Endothelial cell (in vitro differentiated cells): ENCODE results near the gene MYO9B. TPM values are rescaled to one million over a fixed set of nuclear protein-coding genes. Genes with fewer than 3 reads are reported as not detected.

Experiments used
- DNase-seq: peaks from one replicate; pipeline ENCODE4 v3.0.0; 2021; ENCODE audit warnings: low spot score
- H3K27ac Mint-ChIP-seq: one replicate; pipeline ENCODE4 v1.8.0; 2021; ENCODE audit warnings: mixed read lengths, inconsistent platforms; ENCODE audit not compliant: unreplicated experiment
- H3K27me3 Mint-ChIP-seq: one replicate; pipeline ENCODE4 v1.8.0; 2021; ENCODE audit warnings: mild to moderate bottlenecking, moderate library complexity, mixed read lengths, inconsistent platforms; ENCODE audit not compliant: unreplicated experiment
- H3K36me3 Mint-ChIP-seq: one replicate; pipeline ENCODE4 v1.8.0; 2021; ENCODE audit warnings: mild to moderate bottlenecking, low read depth, mixed read lengths, inconsistent platforms; ENCODE audit not compliant: unreplicated experiment
- H3K4me1 Mint-ChIP-seq: one replicate; pipeline ENCODE4 v1.8.0; 2021; ENCODE audit warnings: mild to moderate bottlenecking, mixed read lengths, inconsistent platforms; ENCODE audit not compliant: unreplicated experiment
- H3K4me3 Mint-ChIP-seq: one replicate; pipeline ENCODE4 v1.8.0; 2021; ENCODE audit warnings: mild to moderate bottlenecking, mixed read lengths, inconsistent platforms; ENCODE audit not compliant: unreplicated experiment
- H3K9me3 Mint-ChIP-seq: one replicate; pipeline ENCODE4 v1.8.0; 2021; ENCODE audit warnings: mixed read lengths, inconsistent platforms; ENCODE audit not compliant: unreplicated experiment
- total RNA-seq: library from RNA; stranded (reverse); fragmentation: NEBNext Ultra II Directional; extraction: Animal tissue kit (Norgen Biotek cat#: 25700); gene quantifications from one replicate; pipeline ENCODE4 v1.2.1, GENCODE V29; 2021; ENCODE audit not compliant: unreplicated experiment
- TF ChIP-seq, protein P1 (sequence below): fragments of 200-600 bp; sonication (generic); IDR thresholded peaks from one replicate; pipeline ENCODE4 v1.5.0; 2021; ENCODE audit warnings: antibody characterized with exemption; ENCODE audit not compliant: unreplicated experiment

MYO9B gene
- total RNA-seq, 1 donor from 2014 or later = 62.4 TPM

DNA sequence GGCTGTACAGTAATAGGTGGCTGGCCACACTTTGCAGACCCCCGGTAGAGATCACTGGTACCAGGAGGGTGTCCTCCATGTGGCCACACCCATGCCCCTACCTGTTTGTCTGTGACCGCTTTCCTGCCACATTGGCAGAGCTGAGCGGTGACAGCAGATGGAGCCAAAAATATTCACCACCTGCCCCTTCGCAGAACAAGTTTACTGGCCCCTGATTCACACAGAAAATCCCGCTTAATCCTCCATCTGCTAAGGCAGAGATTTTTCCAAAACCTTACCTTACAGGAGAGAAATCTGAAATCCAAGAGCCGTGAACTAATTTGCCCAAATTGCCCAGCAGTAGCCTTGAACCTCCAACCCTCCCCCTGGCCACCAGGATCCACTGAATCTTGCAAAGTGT, 52.1 kb downstream of the MYO9B start:
- H3K9me3 Mint-ChIP-seq = no peaks in the 10 kb centered on the region
- TF ChIP-seq, protein P1, sequence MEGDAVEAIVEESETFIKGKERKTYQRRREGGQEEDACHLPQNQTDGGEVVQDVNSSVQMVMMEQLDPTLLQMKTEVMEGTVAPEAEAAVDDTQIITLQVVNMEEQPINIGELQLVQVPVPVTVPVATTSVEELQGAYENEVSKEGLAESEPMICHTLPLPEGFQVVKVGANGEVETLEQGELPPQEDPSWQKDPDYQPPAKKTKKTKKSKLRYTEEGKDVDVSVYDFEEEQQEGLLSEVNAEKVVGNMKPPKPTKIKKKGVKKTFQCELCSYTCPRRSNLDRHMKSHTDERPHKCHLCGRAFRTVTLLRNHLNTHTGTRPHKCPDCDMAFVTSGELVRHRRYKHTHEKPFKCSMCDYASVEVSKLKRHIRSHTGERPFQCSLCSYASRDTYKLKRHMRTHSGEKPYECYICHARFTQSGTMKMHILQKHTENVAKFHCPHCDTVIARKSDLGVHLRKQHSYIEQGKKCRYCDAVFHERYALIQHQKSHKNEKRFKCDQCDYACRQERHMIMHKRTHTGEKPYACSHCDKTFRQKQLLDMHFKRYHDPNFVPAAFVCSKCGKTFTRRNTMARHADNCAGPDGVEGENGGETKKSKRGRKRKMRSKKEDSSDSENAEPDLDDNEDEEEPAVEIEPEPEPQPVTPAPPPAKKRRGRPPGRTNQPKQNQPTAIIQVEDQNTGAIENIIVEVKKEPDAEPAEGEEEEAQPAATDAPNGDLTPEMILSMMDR = no peak
- no peaks in the 10 kb centered on the region for H3K36me3 Mint-ChIP-seq
- peaks cover 4% of the 10 kb centered on the region for H3K27me3 Mint-ChIP-seq
- peaks cover 4% of the 10 kb centered on the region for H3K4me1 Mint-ChIP-seq
- H3K4me3 Mint-ChIP-seq = no peak overlapping the region
- no peak overlapping the region for H3K27ac Mint-ChIP-seq
- DNase-seq = no peak

DNA sequence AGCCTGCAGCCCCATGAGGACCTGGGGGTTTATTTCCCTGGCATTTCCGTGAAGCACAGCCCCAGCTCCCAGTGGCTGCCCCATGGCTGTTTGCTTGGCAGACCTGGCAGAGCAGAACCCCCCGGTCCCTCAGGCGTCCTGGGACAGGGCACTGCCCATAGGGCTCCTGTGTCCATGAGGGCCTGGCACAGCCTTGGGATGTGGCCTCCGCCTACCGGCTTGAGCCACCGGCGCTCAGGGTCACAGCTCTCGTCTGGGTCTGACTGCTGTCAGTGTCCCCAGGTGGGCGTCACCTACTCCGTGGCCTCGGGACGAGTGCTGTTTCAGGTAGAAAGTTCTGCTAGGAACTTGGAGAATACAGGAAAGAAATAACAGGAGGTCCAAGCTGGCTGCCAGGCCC, 52.8 kb downstream of the MYO9B start:
- Mint-ChIP-seq H3K27me3 (peaks cover 4% of the 10 kb centered on the region), H3K36me3 (no peaks in the 10 kb centered on the region)
- TF ChIP-seq, protein P1 = no peak

GRCh38 chr19:17128820-17129219, 53.2 kb downstream of the MYO9B start:
- TF ChIP-seq, protein P1 = no peak
- no peaks in the 10 kb centered on the region for H3K36me3 Mint-ChIP-seq
- H3K9me3 Mint-ChIP-seq = no peaks in the 10 kb centered on the region
- H3K27me3 Mint-ChIP-seq = peaks cover 4% of the 10 kb centered on the region
- no peak overlapping the region for H3K27ac Mint-ChIP-seq
- peaks cover 4% of the 10 kb centered on the region for H3K4me1 Mint-ChIP-seq
- no peak overlapping the region for H3K4me3 Mint-ChIP-seq
- no peak for DNase-seq

More for the DNA sequence above, 52.8 kb downstream of the MYO9B start:
- peaks cover 4% of the 10 kb centered on the region for H3K4me1 Mint-ChIP-seq
- no peak for DNase-seq
- no peaks in the 10 kb centered on the region for H3K9me3 Mint-ChIP-seq
- no peak overlapping the region for H3K4me3 Mint-ChIP-seq
- H3K27ac Mint-ChIP-seq = no peak overlapping the region

DNA sequence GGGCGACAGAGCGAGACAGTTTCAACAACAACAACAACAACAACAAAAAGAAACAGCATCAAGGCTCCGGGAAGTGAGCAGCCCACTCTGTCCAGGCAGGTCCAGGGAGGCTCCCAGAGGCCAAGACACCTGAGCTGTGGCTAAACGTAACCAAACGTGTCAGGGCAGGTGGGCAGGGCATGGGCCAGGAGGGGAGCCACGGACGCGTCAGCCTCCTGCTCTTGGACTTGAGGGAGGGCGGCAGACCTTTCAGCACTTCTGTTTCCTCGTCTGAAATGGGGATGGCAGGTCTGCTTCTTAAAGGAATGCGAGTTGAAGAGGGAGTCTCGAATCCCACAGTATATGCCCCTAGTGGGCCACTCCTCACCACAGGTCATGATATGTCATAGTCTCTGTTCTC, 53.8 kb downstream of the MYO9B start:
- no peak for DNase-seq
- no peaks in the 10 kb centered on the region for H3K9me3 Mint-ChIP-seq
- H3K4me1 Mint-ChIP-seq = peaks cover 5% of the 10 kb centered on the region
- no peak overlapping the region for H3K27ac Mint-ChIP-seq
- no peak overlapping the region for H3K4me3 Mint-ChIP-seq
- TF ChIP-seq, protein P1 = no peak
- H3K36me3 Mint-ChIP-seq = no peaks in the 10 kb centered on the region
- peaks cover 4% of the 10 kb centered on the region for H3K27me3 Mint-ChIP-seq

DNA sequence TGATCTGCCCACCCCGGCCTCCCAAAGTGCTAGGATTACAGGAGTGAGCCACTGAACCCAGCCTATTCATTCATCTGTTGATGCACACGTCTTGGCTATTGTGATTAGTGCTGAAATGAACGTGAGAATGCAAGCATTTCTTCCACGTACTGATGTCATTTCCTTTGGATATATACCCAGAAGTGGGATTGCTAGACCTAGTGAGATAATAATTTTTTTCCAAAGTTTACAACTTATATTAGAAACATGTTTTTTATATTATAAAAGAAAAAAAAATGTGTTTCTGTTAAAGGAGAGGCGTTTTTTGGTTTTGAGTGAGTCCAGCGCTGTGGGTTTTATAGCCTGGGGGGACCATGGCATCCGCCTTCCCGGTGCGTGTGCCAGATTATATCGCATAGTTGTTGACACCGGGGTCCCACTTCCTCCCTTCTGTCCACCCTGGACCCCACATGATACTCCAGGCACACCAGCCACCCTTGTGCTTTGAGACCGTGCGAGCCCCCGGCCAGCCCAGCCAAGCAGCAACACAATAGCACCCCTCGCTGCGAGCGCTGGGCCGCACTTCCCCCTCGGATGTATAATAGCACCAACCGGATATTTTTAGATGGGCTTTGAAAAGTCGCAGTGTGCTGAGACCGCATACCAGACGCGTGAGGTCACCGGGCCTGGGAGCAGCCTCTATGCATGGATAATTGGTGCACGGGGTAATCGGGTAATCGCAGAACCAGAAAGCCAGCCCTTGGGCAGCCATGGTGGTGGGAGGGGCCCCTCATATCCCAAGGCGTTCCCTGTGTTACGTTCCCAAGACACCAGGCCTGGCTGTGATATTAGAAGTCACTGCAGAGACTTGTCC, 59.6 kb downstream of the MYO9B start:
- TF ChIP-seq, protein P1 = no peak

More for the DNA sequence above, 59.6 kb downstream of the MYO9B start:
- peak overlapping the region; percentile 54 for H3K4me3 Mint-ChIP-seq
- peak overlapping the region; percentile 99 for H3K27ac Mint-ChIP-seq
- H3K4me1 Mint-ChIP-seq = peaks cover 19% of the 10 kb centered on the region
- peak; percentile 88 for DNase-seq
- no peaks in the 10 kb centered on the region for H3K36me3 Mint-ChIP-seq
- peaks cover 6% of the 10 kb centered on the region for H3K27me3 Mint-ChIP-seq
- H3K9me3 Mint-ChIP-seq = no peaks in the 10 kb centered on the region
